DOHH2 (cell line): ENCODE results near the gene SON.

Source experiments
- H3F3A ChIP-seq: fragments of 200-600 bp; sonication (generic), shearing (Covaris generic); 2 replicates; pipeline ENCODE4 v1.6.0; 2016; ENCODE audit warnings: antibody characterized with exemption, mild to moderate bottlenecking; ENCODE audit not compliant: control insufficient read depth, insufficient read depth
- H3K27ac ChIP-seq: fragments of 200-600 bp; sonication (generic); 2 replicates; pipeline ENCODE4 v1.5.1; 2014; ENCODE audit warnings: low read depth, mild to moderate bottlenecking, low read length, moderate library complexity
- H3K27me3 ChIP-seq: fragments of 200-600 bp; sonication (generic); 2 replicates; pipeline ENCODE4 v1.6.1; 2014; ENCODE audit warnings: mild to moderate bottlenecking, low read length, mixed read lengths; ENCODE audit not compliant: control insufficient read depth
- H3K36me3 ChIP-seq: fragments of 200-600 bp; sonication (generic); 2 replicates; pipeline ENCODE4 v1.6.1; 2014; ENCODE audit warnings: mild to moderate bottlenecking, low read length, moderate library complexity, mixed read lengths; ENCODE audit not compliant: control insufficient read depth
- H3K4me1 ChIP-seq: fragments of 200-600 bp; sonication (generic); 2 replicates; pipeline ENCODE4 v1.6.1; 2014; ENCODE audit warnings: mild to moderate bottlenecking, low read length, mixed read lengths; ENCODE audit not compliant: control insufficient read depth
- H3K4me2 ChIP-seq: fragments of 200-600 bp; sonication (generic); 2 replicates; pipeline ENCODE4 v1.6.0; 2014; ENCODE audit warnings: mild to moderate bottlenecking, low read length, moderate library complexity
- H3K4me3 ChIP-seq: fragments of 200-600 bp; sonication (generic); 2 replicates; pipeline ENCODE4 v1.5.1; 2014; ENCODE audit warnings: mild to moderate bottlenecking, low read length, mixed read lengths
- H3K79me2 ChIP-seq: fragments of 200-600 bp; sonication (generic); 2 replicates; pipeline ENCODE4 v1.6.1; 2014; ENCODE audit warnings: mild to moderate bottlenecking, low read length, mixed read lengths; ENCODE audit not compliant: control insufficient read depth
- H3K9me2 ChIP-seq: fragments of 200-600 bp; sonication (generic); replicated peaks from 2 replicates; pipeline ENCODE4 v1.6.1; 2014; ENCODE audit warnings: mild to moderate bottlenecking, low read length, mixed read lengths; ENCODE audit not compliant: control insufficient read depth
- H3K9me3 ChIP-seq: fragments of 200-600 bp; sonication (generic); 2 replicates; pipeline ENCODE4 v1.6.1; 2014; ENCODE audit warnings: antibody characterized with exemption, low read length, mixed read lengths; ENCODE audit not compliant: control insufficient read depth, insufficient read depth
- H4K20me1 ChIP-seq: fragments of 200-600 bp; sonication (generic); 2 replicates; pipeline ENCODE4 v1.6.0; 2014; ENCODE audit warnings: low read depth, mild to moderate bottlenecking, antibody characterized with exemption, low read length, moderate library complexity; ENCODE audit not compliant: control insufficient read depth, insufficient read depth
- EZH2phosphoT487 ChIP-seq: fragments of 200-600 bp; sonication (generic); IDR thresholded peaks from 2 replicates; pipeline ENCODE4 v1.6.1; 2017; ENCODE audit warnings: borderline replicate concordance, mild to moderate bottlenecking, antibody characterized with exemption, low read length, moderate library complexity, mixed read lengths
- TF ChIP-seq, protein P1 (sequence below): fragments of 200-600 bp; sonication (generic); IDR thresholded peaks from one replicate; pipeline ENCODE4 v1.5.1; 2014; ENCODE audit warnings: antibody characterized with exemption, mild to moderate bottlenecking, low read depth, low read length; ENCODE audit not compliant: poor library complexity, severe bottlenecking

The SON gene

DNA sequence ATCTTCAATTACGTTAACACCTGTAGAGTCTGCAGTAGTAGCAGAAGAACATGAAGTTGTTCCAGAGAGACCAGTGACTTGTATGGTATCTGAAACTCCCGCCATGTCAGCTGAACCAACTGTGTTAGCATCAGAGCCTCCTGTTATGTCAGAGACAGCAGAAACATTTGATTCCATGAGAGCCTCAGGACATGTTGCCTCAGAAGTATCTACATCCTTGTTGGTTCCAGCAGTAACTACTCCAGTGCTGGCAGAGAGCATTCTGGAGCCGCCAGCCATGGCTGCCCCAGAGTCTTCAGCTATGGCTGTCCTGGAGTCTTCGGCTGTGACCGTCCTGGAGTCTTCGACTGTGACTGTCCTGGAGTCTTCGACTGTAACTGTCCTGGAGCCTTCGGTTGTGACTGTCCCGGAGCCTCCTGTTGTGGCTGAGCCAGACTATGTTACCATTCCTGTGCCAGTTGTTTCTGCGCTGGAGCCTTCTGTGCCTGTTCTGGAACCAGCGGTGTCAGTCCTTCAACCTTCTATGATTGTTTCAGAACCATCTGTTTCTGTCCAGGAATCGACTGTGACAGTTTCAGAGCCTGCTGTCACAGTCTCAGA lies 10.3 kb downstream of the SON start:
- peaks cover 41% of the 10 kb centered on the region for H4K20me1 ChIP-seq
- peaks cover 98% of the 10 kb centered on the region for H3K36me3 ChIP-seq
- H3K4me3 ChIP-seq, result no peak overlapping the region
- peaks cover 9% of the 10 kb centered on the region for H3F3A ChIP-seq
- H3K9me3 ChIP-seq, result no peaks in the 10 kb centered on the region
- no peak overlapping the region for H3K27ac ChIP-seq
- no peak overlapping the region for H3K4me2 ChIP-seq
- no peaks in the 10 kb centered on the region for H3K27me3 ChIP-seq
- H3K79me2 ChIP-seq, result peaks cover 100% of the 10 kb centered on the region
- no peaks in the 10 kb centered on the region for H3K9me2 ChIP-seq
- H3K4me1 ChIP-seq, result no peaks in the 10 kb centered on the region
- TF ChIP-seq, protein P1, sequence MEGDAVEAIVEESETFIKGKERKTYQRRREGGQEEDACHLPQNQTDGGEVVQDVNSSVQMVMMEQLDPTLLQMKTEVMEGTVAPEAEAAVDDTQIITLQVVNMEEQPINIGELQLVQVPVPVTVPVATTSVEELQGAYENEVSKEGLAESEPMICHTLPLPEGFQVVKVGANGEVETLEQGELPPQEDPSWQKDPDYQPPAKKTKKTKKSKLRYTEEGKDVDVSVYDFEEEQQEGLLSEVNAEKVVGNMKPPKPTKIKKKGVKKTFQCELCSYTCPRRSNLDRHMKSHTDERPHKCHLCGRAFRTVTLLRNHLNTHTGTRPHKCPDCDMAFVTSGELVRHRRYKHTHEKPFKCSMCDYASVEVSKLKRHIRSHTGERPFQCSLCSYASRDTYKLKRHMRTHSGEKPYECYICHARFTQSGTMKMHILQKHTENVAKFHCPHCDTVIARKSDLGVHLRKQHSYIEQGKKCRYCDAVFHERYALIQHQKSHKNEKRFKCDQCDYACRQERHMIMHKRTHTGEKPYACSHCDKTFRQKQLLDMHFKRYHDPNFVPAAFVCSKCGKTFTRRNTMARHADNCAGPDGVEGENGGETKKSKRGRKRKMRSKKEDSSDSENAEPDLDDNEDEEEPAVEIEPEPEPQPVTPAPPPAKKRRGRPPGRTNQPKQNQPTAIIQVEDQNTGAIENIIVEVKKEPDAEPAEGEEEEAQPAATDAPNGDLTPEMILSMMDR, result no peak
- TF ChIP-seq EZH2phosphoT487, result no peak

DNA sequence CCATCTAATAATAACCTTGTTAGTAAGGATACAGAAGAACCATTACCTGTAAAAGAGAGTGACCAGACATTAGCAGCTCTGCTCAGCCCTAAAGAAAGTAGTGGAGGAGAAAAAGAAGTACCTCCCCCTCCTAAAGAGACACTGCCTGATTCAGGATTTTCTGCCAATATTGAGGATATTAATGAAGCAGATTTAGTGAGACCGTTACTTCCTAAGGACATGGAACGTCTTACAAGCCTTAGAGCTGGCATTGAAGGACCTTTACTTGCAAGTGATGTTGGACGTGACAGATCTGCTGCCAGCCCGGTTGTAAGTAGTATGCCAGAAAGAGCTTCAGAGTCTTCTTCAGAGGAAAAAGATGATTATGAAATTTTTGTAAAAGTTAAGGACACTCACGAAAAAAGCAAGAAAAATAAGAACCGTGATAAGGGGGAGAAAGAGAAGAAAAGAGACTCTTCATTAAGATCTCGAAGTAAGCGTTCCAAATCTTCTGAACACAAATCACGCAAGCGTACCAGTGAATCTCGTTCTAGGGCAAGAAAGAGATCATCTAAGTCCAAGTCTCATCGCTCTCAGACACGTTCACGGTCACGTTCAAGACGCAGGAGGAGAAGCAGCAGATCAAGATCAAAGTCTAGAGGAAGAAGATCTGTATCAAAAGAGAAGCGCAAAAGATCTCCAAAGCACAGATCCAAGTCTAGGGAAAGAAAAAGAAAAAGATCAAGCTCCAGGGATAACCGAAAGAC lies 11.6 kb downstream of the SON start:
- Histone ChIP-seq H3K4me1 (no peaks in the 10 kb centered on the region), H3K36me3 (peaks cover 98% of the 10 kb centered on the region), H3F3A (peaks cover 12% of the 10 kb centered on the region), H3K27ac (no peak overlapping the region), H3K9me3 (no peaks in the 10 kb centered on the region), H4K20me1 (peaks cover 45% of the 10 kb centered on the region), H3K9me2 (no peaks in the 10 kb centered on the region), H3K27me3 (no peaks in the 10 kb centered on the region), H3K4me2 (no peak overlapping the region), H3K4me3 (no peak overlapping the region), H3K79me2 (peaks cover 100% of the 10 kb centered on the region)
- TF ChIP-seq, protein P1, result no peak

DNA sequence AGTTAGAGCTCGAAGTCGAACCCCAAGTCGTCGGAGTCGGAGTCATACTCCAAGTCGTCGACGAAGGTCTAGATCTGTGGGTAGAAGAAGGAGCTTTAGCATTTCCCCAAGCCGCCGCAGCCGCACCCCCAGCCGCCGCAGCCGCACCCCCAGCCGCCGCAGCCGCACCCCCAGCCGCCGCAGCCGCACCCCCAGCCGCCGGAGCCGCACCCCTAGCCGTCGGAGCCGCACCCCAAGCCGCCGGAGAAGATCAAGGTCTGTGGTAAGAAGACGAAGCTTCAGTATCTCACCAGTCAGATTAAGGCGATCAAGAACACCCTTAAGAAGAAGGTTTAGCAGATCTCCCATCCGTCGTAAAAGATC lies 12.1 kb downstream of the SON start:
- Histone ChIP-seq H3K36me3 (peaks cover 98% of the 10 kb centered on the region), H3K4me1 (no peaks in the 10 kb centered on the region), H3K4me3 (no peak overlapping the region), H3K27me3 (no peaks in the 10 kb centered on the region), H3K9me3 (no peaks in the 10 kb centered on the region), H3K4me2 (no peak overlapping the region), H3K79me2 (peaks cover 100% of the 10 kb centered on the region), H4K20me1 (peaks cover 48% of the 10 kb centered on the region), H3F3A (peaks cover 16% of the 10 kb centered on the region), H3K27ac (no peak overlapping the region), H3K9me2 (no peaks in the 10 kb centered on the region)
- TF ChIP-seq, protein P1, result no peak
